Choroid plexus epithelial cell (primary cell): ENCODE measurements around the gene MGA.

Experiments
- DNase-seq: peaks from one replicate; pipeline ENCODE4 v3.0.0-alpha.2; 2010; ENCODE audit warnings: low read depth
- H3K4me3 ChIP-seq: 2 replicates; pipeline ENCODE4 v1.5.1; 2011; ENCODE audit warnings: low read depth, mild to moderate bottlenecking, control low read depth, low read length, moderate library complexity
- TF ChIP-seq, protein P1 (sequence below): conservative IDR thresholded peaks from 2 replicates; pipeline ENCODE4 v1.5.1; 2011; ENCODE audit warnings: low read depth, mild to moderate bottlenecking, control low read depth, inconsistent platforms, low read length, moderate library complexity

The MGA gene

GRCh38 chr15:41669701-41670100 is 9.5 kb downstream of the MGA start:
- TF ChIP-seq, protein P1, sequence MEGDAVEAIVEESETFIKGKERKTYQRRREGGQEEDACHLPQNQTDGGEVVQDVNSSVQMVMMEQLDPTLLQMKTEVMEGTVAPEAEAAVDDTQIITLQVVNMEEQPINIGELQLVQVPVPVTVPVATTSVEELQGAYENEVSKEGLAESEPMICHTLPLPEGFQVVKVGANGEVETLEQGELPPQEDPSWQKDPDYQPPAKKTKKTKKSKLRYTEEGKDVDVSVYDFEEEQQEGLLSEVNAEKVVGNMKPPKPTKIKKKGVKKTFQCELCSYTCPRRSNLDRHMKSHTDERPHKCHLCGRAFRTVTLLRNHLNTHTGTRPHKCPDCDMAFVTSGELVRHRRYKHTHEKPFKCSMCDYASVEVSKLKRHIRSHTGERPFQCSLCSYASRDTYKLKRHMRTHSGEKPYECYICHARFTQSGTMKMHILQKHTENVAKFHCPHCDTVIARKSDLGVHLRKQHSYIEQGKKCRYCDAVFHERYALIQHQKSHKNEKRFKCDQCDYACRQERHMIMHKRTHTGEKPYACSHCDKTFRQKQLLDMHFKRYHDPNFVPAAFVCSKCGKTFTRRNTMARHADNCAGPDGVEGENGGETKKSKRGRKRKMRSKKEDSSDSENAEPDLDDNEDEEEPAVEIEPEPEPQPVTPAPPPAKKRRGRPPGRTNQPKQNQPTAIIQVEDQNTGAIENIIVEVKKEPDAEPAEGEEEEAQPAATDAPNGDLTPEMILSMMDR, result no peak

GRCh38 chr15:41671656-41672648 is 11.7 kb downstream of the MGA start:
- TF ChIP-seq, protein P1, result no peak

More at GRCh38 chr15:41669701-41670100, 9.5 kb downstream of the MGA start:
- no peak overlapping the region for H3K4me3 ChIP-seq
- DNase-seq, result no peak

GRCh38 chr15:41675337-41675736 is 15.1 kb downstream of the MGA start:
- TF ChIP-seq, protein P1, result no peak
- H3K4me3 ChIP-seq, result no peak overlapping the region
- DNase-seq, result no peak

More at GRCh38 chr15:41671656-41672648, 11.7 kb downstream of the MGA start:
- DNase-seq, result no peak
- H3K4me3 ChIP-seq, result no peak overlapping the region

DNA sequence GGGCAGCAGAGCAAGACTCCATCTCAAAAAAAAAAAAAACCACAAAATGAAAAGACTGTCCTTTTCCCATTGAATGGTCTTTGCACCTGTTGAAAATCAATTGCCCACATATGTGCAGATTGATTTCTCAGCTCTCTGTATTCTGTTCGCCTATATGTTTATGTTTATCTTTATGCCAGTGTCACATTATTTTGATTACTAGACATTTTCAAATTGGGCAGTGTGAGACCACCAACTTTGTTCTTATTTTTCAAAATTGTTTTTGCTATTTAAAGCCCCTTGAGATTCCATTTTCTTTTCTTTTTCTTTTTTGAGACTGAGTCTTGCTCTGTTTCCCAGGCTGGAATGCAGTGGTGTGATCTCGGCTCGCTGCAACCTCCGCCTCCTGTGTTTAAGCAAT is 18.5 kb downstream of the MGA start:
- no peak for DNase-seq
- no peak overlapping the region for H3K4me3 ChIP-seq
- TF ChIP-seq, protein P1, result no peak

- DNase-seq, result no peak
- no peak overlapping the region for H3K4me3 ChIP-seq
- TF ChIP-seq, protein P1, result no peak
These were observed 23.8 kb downstream of the MGA start for GRCh38 chr15:41683955-41684354.

DNA sequence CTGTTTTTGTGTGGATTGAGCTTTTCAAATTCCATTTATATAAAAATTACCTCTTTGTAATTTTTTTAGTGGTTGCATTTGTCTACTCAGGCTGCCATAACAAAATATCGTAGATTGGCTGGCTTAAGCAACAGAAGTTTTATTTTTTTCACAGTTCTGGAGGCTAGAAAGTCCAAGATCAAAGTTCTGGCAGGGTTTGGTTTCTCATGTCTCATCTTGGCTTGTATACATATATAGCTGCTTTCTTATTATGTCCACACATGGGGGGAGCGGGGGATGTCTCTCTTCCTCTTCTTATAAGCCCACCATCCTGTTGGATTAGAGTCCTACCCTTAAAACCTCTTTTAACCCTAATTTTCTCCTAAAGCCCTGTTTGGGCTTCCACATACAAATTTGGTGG is 28.5 kb downstream of the MGA start:
- H3K4me3 ChIP-seq, result no peak overlapping the region
- no peak for DNase-seq
- TF ChIP-seq, protein P1, result no peak
